ENCODE data around the gene AUTS2.

Gene AUTS2

DNA sequence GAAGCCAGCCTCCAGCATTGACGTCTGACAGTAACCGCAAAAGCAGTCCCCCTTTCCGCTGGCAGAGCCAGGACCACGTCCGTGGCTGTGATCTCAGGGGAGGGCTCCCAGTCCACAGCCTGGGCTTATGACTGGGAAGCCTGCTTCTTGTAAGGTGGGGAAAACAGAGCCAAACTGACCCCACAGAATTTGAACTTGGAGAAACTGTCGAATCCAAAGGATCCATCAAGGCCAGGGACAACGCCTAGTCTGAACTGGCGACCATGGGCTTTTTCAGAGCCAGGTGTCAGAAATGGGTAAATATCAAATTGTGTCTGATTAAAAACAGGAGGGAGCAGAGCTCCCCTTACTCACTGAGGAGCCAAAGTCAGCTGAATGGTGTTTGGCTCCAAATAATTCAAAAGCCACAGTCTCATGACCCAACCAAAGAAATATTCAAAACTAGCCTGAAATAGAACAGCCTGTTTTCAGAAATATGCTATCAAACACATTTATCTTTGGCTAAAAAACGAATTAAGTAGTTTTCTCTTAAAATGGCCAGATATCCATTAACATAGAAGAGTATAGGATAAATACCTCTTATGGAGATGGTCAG, 782.2 kb downstream of the AUTS2 start:
- no peak overlapping the region for H3K4me3 ChIP-seq (ENCODE audit: low read depth, low read length)
- TF ChIP-seq, protein P1, sequence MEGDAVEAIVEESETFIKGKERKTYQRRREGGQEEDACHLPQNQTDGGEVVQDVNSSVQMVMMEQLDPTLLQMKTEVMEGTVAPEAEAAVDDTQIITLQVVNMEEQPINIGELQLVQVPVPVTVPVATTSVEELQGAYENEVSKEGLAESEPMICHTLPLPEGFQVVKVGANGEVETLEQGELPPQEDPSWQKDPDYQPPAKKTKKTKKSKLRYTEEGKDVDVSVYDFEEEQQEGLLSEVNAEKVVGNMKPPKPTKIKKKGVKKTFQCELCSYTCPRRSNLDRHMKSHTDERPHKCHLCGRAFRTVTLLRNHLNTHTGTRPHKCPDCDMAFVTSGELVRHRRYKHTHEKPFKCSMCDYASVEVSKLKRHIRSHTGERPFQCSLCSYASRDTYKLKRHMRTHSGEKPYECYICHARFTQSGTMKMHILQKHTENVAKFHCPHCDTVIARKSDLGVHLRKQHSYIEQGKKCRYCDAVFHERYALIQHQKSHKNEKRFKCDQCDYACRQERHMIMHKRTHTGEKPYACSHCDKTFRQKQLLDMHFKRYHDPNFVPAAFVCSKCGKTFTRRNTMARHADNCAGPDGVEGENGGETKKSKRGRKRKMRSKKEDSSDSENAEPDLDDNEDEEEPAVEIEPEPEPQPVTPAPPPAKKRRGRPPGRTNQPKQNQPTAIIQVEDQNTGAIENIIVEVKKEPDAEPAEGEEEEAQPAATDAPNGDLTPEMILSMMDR (IDR thresholded peaks at IDR 0.05; ENCODE audit: low read depth, low read length) = no peak

DNA sequence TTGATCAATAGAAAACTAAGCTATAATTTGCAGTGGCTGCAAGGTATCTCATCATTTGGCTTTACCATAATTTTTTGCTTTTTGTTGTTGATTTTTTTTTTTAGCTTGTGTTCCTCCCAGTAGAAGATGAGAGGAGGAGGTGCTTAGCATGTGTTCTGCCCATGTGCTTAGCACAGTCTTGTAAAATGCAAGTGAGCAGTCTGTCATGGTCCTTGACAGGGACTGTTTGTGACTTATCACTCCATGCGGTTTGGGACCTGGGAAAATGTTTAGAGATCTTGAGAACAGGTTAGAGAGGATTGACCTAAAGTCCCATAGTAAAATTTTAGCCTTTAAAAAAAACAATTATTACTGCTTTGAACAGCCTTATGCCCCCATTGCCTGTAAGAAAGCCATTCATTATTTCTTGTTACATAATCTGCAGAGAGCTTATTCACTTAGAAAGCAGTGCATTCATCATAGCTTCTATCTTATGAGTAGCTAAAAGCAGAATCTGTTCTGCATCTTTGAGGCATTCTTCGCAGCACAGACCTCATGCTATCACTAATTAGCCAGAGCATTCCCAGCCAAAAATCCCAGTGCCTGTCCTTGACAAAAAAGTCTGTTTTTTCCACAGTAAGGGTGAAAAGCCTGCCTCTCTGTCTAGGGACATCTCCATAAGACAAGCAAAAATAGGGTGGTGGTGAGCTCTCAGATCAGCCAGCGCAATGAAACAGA, 784.9 kb downstream of the AUTS2 start:
- TF ChIP-seq, protein P1 (IDR thresholded peaks at IDR 0.05; ENCODE audit: low read depth, low read length) = no peak
- no peak overlapping the region for H3K4me3 ChIP-seq (ENCODE audit: low read depth, low read length)

DNA sequence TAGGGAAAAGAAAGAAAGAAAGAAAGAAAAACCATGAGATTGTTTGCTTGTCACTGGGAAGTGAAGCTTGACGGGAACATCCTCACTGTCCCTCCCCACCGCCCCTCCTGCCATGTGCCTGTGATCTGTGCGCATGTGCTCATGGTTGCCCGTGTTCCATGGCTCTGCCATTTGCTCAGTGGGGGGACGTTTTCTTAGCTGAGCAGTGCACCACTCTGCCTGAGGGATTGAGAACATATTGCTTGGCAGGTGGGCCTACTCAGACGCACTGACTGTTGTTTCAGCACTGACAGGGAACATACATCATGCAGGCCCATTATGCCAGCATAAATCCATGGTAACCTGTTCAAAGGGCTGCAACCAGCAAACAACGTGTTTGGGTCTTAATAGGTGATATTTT, 785.7 kb downstream of the AUTS2 start:
- no peak overlapping the region for H3K4me3 ChIP-seq (ENCODE audit: low read depth, low read length)
- TF ChIP-seq, protein P1 (IDR thresholded peaks at IDR 0.05; ENCODE audit: low read depth, low read length) = no peak

DNA sequence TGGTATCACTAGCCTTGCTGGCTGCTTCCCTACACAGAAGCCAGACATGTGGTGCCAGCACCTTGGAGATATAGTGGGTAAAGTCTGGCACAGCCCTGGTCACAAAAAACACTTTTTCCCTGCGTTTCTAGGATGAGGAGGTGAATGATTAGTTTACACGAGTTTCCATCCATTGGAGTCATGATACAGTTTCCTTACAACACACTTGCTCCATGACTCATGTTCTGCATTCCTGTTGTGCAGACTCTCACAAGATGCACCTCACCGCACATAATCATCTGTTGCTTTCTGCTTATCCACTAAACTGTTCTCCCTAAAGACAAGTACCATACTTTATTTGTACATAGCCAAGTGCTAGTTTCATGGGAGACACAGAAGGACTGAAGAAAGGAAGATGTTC, 786.6 kb downstream of the AUTS2 start:
- TF ChIP-seq, protein P1 (IDR thresholded peaks at IDR 0.05; ENCODE audit: low read depth, low read length) = no peak
- H3K4me3 ChIP-seq (ENCODE audit: low read depth, low read length) = no peak overlapping the region

DNA sequence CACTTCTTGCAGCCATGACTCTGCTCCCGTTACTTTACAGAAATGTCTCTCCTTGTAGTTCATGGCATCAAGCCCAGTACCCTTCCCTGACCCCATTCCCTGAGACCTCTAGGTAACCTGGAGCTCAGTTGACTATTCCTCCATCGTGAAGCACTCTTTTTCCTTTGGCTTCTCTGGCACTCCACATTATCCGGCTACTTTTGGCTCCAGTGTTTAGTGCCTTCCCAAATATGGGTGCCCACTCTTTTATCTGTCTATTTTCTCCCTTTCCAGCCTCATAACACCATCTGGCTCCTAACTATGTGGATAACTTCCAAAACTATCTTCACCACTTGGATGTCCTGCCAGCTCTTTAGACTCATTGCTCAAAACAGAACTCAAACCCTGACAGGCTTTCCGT, 788.9 kb downstream of the AUTS2 start:
- H3K4me3 ChIP-seq (ENCODE audit: low read depth, low read length) = no peak overlapping the region
- TF ChIP-seq, protein P1 (IDR thresholded peaks at IDR 0.05; ENCODE audit: low read depth, low read length) = no peak

DNA sequence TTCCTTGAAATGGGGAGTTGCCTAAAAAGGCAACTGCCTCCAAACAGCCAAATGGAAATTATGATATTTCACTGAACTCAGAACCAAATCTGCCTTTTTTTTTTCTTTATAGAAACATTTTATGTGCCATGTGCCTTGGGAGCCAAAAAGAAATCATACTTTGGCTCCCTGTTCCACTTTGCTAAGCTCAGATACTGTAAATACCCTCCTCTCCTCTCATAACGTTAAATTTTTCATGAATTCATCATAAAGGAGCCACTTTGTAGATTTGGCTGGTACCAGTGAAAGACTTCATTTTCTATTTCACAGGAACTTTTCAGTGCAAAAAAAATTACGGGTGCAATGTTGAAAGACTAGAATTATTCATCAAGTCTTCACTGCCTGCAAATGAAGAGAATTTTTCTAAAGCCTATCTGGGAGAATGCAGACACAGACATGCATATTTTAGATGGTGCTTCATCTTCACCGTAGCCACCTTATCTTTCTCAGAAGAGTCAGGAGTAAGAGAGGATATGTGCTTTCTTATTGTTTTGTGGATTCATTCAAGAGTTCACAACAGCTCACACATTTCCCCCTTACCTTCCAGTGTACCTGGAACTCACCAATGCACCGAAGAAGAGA, 791.4 kb downstream of the AUTS2 start:
- TF ChIP-seq, protein P1 (IDR thresholded peaks at IDR 0.05; ENCODE audit: low read depth, low read length) = no peak

DNA sequence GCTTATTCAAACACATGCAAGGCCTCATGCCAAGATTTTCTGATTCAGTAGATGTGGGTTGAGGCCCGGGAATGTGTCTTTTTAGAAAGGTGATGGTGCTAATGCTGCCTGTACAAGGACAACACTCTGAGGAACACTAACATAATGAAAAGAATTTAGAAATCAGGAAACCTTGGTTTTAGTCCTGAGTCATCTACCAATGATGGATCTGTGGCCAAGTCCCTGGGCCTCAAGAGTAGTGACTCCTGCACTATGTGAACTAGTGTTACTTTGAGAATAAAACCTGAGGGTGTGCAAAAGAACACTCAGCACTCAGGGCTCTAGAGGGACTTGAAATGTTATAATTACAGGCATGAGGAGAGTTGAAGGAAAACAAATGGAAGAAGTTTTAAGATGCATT, 792.0 kb downstream of the AUTS2 start:
- no peak overlapping the region for H3K4me3 ChIP-seq (ENCODE audit: low read depth, low read length)
- TF ChIP-seq, protein P1 (IDR thresholded peaks at IDR 0.05; ENCODE audit: low read depth, low read length) = no peak

More for the DNA sequence above, 791.4 kb downstream of the AUTS2 start:
- H3K4me3 ChIP-seq (ENCODE audit: low read depth, low read length) = no peak overlapping the region
